ENCODE measurements around the gene TMEM62. TPM values are rescaled to one million over a fixed set of nuclear protein-coding genes. Genes with fewer than 3 reads are reported as not detected.

Gene TMEM62
- polyA plus RNA-seq (2013), result 27.8 and 29.5 TPM in 2 replicates

DNA sequence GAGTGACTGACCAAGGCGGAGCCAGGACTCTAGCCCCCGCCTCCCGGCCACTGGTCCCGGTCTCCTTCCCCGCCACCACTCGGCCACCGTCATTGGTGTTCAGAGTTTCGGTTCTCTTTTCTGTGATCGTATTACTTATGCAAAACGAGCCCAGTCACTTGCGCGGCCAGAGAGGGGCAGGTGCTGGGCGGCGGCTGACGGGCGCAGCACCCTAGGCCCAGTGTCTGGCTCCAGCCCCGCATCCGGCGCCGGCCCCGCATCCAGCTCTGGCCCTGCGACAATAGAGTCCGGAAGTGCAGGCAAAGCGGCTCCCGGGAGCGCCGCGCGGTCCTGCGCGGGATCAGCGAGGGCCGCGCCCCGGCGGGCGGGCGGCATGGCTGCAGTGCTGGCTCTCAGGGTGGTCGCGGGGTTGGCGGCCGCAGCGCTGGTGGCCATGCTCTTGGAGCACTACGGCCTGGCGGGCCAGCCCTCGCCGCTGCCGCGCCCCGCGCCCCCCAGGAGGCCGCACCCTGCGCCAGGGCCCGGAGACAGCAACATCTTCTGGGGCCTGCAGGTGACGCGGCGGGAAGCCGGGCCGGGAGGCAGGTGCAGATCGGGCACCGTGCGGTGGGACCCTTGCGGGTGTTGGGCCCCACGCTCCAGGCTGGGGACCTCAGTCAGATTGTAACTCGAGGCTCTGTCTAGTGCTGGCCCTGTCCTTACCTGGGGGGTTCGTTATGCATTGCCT is at the start of gene TMEM62:
Gene TMEM62, plus strand, starts transcription at position 157 of the 727 bp plus-strand sequence. Its CDS starts 217 bp downstream, at position 374.
- H3K4ac ChIP-seq (ENCODE audit: low read depth, low read length), result peak within 1 kb of the TSS; percentile 74
- no peak within 1 kb of the TSS for H3K23ac ChIP-seq (ENCODE audit: low read length)
- H3K4me1 ChIP-seq (ENCODE audit: control insufficient read depth in 1 of 2, insufficient read depth in 2 of 2, low read length in 2 of 2), result peaks cover 0 to 2% of the 10 kb centered on the region in 2 experiments
- H3K14ac ChIP-seq (ENCODE audit: low read length), result peak within 1 kb of the TSS; percentile 82
- H3K79me1 ChIP-seq (ENCODE audit: low read length), result peaks cover 10% of the 10 kb centered on the region
- peak within 1 kb of the TSS; percentile 57 for H2BK5ac ChIP-seq (ENCODE audit: low read depth, low read length, poor library complexity)
- no CpG with 5 or more reads among the region's 66 CpGs for WGBS (ENCODE audit: extremely low coverage, insufficient coverage, insufficient read length)
- peak within 1 kb of the TSS; percentile 87 for H4K8ac ChIP-seq (ENCODE audit: low read depth, low read length)
- H3K79me2 ChIP-seq (ENCODE audit: control insufficient read depth, insufficient read depth, low read length, poor library complexity), result peaks cover 7% of the 10 kb centered on the region
- H3K4me3 ChIP-seq (ENCODE audit: low read depth, low read length), result peak within 1 kb of the TSS; percentile 79
- H3K9ac ChIP-seq (ENCODE audit: low read length), result peak within 1 kb of the TSS; percentile 30
- H2AFZ ChIP-seq (ENCODE audit: insufficient read depth, low read length, poor library complexity), result peak within 1 kb of the TSS; percentile 89
- H2AK5ac ChIP-seq (ENCODE audit: low read length), result no peak within 1 kb of the TSS
- H3K18ac ChIP-seq (ENCODE audit: low read length), result peak within 1 kb of the TSS; percentile 65
- peaks cover 9 to 12% of the 10 kb centered on the region in 2 experiments for H3K36me3 ChIP-seq (ENCODE audit: control insufficient read depth in 1 of 2, insufficient read depth in 2 of 2, low read length in 2 of 2)
- DNase-seq, result peak; percentile 87 to 91
- peak within 1 kb of the TSS; percentile 86 for H4K91ac ChIP-seq (ENCODE audit: low read depth, low read length)
- peaks cover 1% of the 10 kb centered on the region for H3K9me3 ChIP-seq (ENCODE audit: insufficient read depth, low read depth, low read length)
- H3K4me2 ChIP-seq (ENCODE audit: low read length), result peak within 1 kb of the TSS; percentile 68
- peak within 1 kb of the TSS; percentile 55 for H3K27ac ChIP-seq (ENCODE audit: low read depth, low read length)
- H4K12ac ChIP-seq (ENCODE audit: low read depth, low read length), result peak within 1 kb of the TSS; percentile 94
- no peak within 1 kb of the TSS for H2BK12ac ChIP-seq (ENCODE audit: low read length)
- H3K27me3 ChIP-seq (ENCODE audit: insufficient read depth, low read length), result no peaks in the 10 kb centered on the region
- peak within 1 kb of the TSS; percentile 39 for H2BK120ac ChIP-seq (ENCODE audit: insufficient read depth, low read length, poor library complexity)

DNA sequence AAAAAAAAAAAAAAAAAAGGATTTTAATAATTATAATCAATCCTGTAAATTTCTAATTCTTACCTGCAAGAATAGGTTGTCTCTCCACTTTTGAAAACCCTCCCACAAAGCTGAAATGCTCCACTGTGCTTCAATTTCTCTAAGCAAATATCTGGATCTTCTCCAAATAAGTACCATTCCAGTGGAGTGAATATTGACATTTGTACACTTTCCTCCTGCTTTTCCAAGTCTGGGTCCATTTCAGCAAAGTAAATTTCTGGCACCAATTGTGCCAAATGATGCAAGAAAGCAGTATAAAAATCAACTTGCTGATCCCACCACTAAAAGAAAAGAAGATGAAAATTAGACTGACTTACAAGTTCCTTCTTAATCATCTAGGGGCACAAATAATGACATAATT is 47.5 kb upstream of the TMEM62 start:
- no peaks in the 10 kb centered on the region for H3K79me2 ChIP-seq (ENCODE audit: control insufficient read depth, insufficient read depth, low read length, poor library complexity)

DNA sequence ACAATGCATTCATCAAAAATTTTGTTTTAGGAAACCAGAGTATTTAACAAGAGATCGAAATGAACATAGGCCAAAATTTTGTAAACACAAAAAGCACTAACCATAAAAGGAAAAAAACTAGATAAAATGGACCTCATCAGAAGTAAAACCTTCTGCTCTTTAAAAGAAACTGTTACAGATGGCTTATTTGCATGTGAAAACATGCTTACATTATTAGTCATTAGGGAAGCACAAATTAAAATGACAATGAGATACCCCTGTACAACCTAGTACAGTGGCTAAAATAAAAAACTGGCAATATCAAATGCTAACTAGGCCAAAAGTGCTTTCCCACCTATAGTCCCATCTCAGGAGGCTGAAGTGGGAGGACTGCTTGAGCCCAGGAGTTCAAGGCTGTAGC is 46.8 kb upstream of the TMEM62 start:
- no CpG with 5 or more reads among the region's 1 CpG for WGBS (ENCODE audit: extremely low coverage, insufficient coverage, insufficient read length)
- Histone ChIP-seq H3K79me2 (ENCODE audit: control insufficient read depth, insufficient read depth, low read length, poor library complexity) (no peaks in the 10 kb centered on the region), H3K27me3 (ENCODE audit: insufficient read depth, low read length) (no peaks in the 10 kb centered on the region), H3K4me2 (ENCODE audit: low read length) (no peak overlapping the region), H2AK5ac (ENCODE audit: low read length) (no peak overlapping the region), H3K9ac (ENCODE audit: low read length) (no peak overlapping the region), H4K12ac (ENCODE audit: low read depth, low read length) (no peak overlapping the region), H4K91ac (ENCODE audit: low read depth, low read length) (no peak overlapping the region), H2BK5ac (ENCODE audit: low read depth, low read length, poor library complexity) (no peak overlapping the region), H3K79me1 (ENCODE audit: low read length) (no peaks in the 10 kb centered on the region), H3K36me3 (ENCODE audit: control insufficient read depth in 1 of 2, insufficient read depth in 2 of 2, low read length in 2 of 2) (peaks cover 8 to 15% of the 10 kb centered on the region in 2 experiments), H3K27ac (ENCODE audit: low read depth, low read length) (no peak overlapping the region), H3K18ac (ENCODE audit: low read length) (no peak overlapping the region), H3K4me1 (ENCODE audit: control insufficient read depth in 1 of 2, insufficient read depth in 2 of 2, low read length in 2 of 2) (no peaks in the 10 kb centered on the region), H3K4ac (ENCODE audit: low read depth, low read length) (no peak overlapping the region), H2BK12ac (ENCODE audit: low read length) (no peak overlapping the region), H3K9me3 (ENCODE audit: insufficient read depth, low read depth, low read length) (no peaks in the 10 kb centered on the region), H2BK120ac (ENCODE audit: insufficient read depth, low read length, poor library complexity) (no peak overlapping the region), H3K23ac (ENCODE audit: low read length) (no peak overlapping the region), H4K8ac (ENCODE audit: low read depth, low read length) (no peak overlapping the region), H3K4me3 (ENCODE audit: low read depth, low read length) (no peak overlapping the region), H3K14ac (ENCODE audit: low read length) (no peak overlapping the region), H2AFZ (ENCODE audit: insufficient read depth, low read length, poor library complexity) (no peak overlapping the region)
- no peak for DNase-seq

More for the DNA sequence above, 47.5 kb upstream of the TMEM62 start:
- Histone ChIP-seq H2BK12ac (ENCODE audit: low read length) (no peak overlapping the region), H3K9me3 (ENCODE audit: insufficient read depth, low read depth, low read length) (no peaks in the 10 kb centered on the region), H3K4me1 (ENCODE audit: control insufficient read depth in 1 of 2, insufficient read depth in 2 of 2, low read length in 2 of 2) (no peaks in the 10 kb centered on the region), H2AFZ (ENCODE audit: insufficient read depth, low read length, poor library complexity) (no peak overlapping the region), H4K12ac (ENCODE audit: low read depth, low read length) (no peak overlapping the region), H3K4me3 (ENCODE audit: low read depth, low read length) (no peak overlapping the region), H3K4me2 (ENCODE audit: low read length) (no peak overlapping the region), H3K79me1 (ENCODE audit: low read length) (no peaks in the 10 kb centered on the region), H3K14ac (ENCODE audit: low read length) (no peak overlapping the region), H2BK120ac (ENCODE audit: insufficient read depth, low read length, poor library complexity) (no peak overlapping the region), H3K27ac (ENCODE audit: low read depth, low read length) (no peak overlapping the region), H3K23ac (ENCODE audit: low read length) (no peak overlapping the region), H3K4ac (ENCODE audit: low read depth, low read length) (no peak overlapping the region), H4K8ac (ENCODE audit: low read depth, low read length) (no peak overlapping the region), H3K36me3 (ENCODE audit: control insufficient read depth in 1 of 2, insufficient read depth in 2 of 2, low read length in 2 of 2) (peaks cover 10 to 17% of the 10 kb centered on the region in 2 experiments), H3K27me3 (ENCODE audit: insufficient read depth, low read length) (no peaks in the 10 kb centered on the region), H3K9ac (ENCODE audit: low read length) (no peak overlapping the region), H2BK5ac (ENCODE audit: low read depth, low read length, poor library complexity) (no peak overlapping the region), H2AK5ac (ENCODE audit: low read length) (no peak overlapping the region), H3K18ac (ENCODE audit: low read length) (no peak overlapping the region), H4K91ac (ENCODE audit: low read depth, low read length) (no peak overlapping the region)
- no peak for DNase-seq

DNA sequence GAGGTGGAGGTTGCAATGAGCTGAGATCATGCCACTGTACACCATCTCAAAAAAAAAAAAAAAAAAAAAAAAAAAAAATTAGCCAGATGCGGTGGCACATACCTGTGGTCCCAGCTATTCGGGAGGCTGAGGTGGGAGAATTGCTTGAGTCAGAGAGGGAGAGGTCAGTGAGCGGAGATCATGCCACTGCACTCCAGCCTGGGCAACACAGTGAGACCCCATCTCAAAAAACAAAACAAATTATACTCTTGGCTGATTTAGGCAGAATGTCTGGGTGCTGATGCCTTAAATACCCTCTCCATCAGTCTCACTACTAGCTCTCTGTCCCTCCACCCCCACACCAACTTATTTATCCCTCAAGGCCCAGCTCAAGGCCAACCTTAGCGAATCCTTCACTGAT is 41.5 kb upstream of the TMEM62 start:
- H4K12ac ChIP-seq (ENCODE audit: low read depth, low read length), result no peak overlapping the region
- peaks cover 0 to 9% of the 10 kb centered on the region in 2 experiments for H3K36me3 ChIP-seq (ENCODE audit: control insufficient read depth in 1 of 2, insufficient read depth in 2 of 2, low read length in 2 of 2)
- no peak overlapping the region for H2BK5ac ChIP-seq (ENCODE audit: low read depth, low read length, poor library complexity)
- H3K4me2 ChIP-seq (ENCODE audit: low read length), result no peak overlapping the region
- H2BK120ac ChIP-seq (ENCODE audit: insufficient read depth, low read length, poor library complexity), result no peak overlapping the region
- H3K9ac ChIP-seq (ENCODE audit: low read length), result no peak overlapping the region
- no peak overlapping the region for H3K4me3 ChIP-seq (ENCODE audit: low read depth, low read length)
- H3K4ac ChIP-seq (ENCODE audit: low read depth, low read length), result peak overlapping the region; percentile 69
- H3K23ac ChIP-seq (ENCODE audit: low read length), result no peak overlapping the region
- no peaks in the 10 kb centered on the region for H3K9me3 ChIP-seq (ENCODE audit: insufficient read depth, low read depth, low read length)
- no peak overlapping the region for H3K14ac ChIP-seq (ENCODE audit: low read length)
- H3K4me1 ChIP-seq (ENCODE audit: control insufficient read depth in 1 of 2, insufficient read depth in 2 of 2, low read length in 2 of 2), result peaks cover 3% of the 10 kb centered on the region in 2 experiments
- H3K79me2 ChIP-seq (ENCODE audit: control insufficient read depth, insufficient read depth, low read length, poor library complexity), result peaks cover 2% of the 10 kb centered on the region
- H3K79me1 ChIP-seq (ENCODE audit: low read length), result no peaks in the 10 kb centered on the region
- no CpG with 5 or more reads among the region's 4 CpGs for WGBS (ENCODE audit: extremely low coverage, insufficient coverage, insufficient read length)
- H2AK5ac ChIP-seq (ENCODE audit: low read length), result no peak overlapping the region
- H3K18ac ChIP-seq (ENCODE audit: low read length), result no peak overlapping the region
- no peak overlapping the region for H2AFZ ChIP-seq (ENCODE audit: insufficient read depth, low read length, poor library complexity)
- no peak overlapping the region for H3K27ac ChIP-seq (ENCODE audit: low read depth, low read length)
- DNase-seq, result no peak
- no peak overlapping the region for H2BK12ac ChIP-seq (ENCODE audit: low read length)
- no peaks in the 10 kb centered on the region for H3K27me3 ChIP-seq (ENCODE audit: insufficient read depth, low read length)
- H4K8ac ChIP-seq (ENCODE audit: low read depth, low read length), result no peak overlapping the region
- no peak overlapping the region for H4K91ac ChIP-seq (ENCODE audit: low read depth, low read length)
